Keratinocyte (primary cell): Measurements from ENCODE around the gene CLCNKB. TPM values are rescaled to one million over a fixed set of nuclear protein-coding genes. Genes with fewer than 3 reads are reported as not detected.
"Not testable (repeated sequence)": the region's sequence is repeated elsewhere in the genome, so short reads cannot be mapped to it uniquely, and the experiment has no call there.

Experiments used
- DNase-seq: peaks from one replicate; pipeline ENCODE4 v3.0.0-alpha.2; 2011; ENCODE audit warnings: low read depth, missing footprints, low spot score
- FAIRE-seq: peaks from 2 replicates; lab custom pipeline; 2011; peaks lifted over from hg19 to GRCh38; lab: Jason Lieb, UNC
- H2AFZ ChIP-seq: 2 replicates; pipeline ENCODE4 v1.6.0; 2012; ENCODE audit warnings: low read length, control low read depth, inconsistent platforms; ENCODE audit not compliant: control insufficient read depth
- H3K27ac ChIP-seq: 2 replicates; pipeline ENCODE4 v1.5.1; 2011; ENCODE audit warnings: low read length; ENCODE audit not compliant: control insufficient read depth, insufficient read depth
- H3K27me3 ChIP-seq: 3 replicates; pipeline ENCODE4 v1.6.0; 2011; ENCODE audit warnings: low read length; ENCODE audit not compliant: control insufficient read depth, insufficient read depth; ENCODE audit errors: extremely low read depth
- H3K36me3 ChIP-seq, 2 experiments: 2 replicates in 1 of 2; 3 replicates in 1 of 2; pipeline ENCODE4 v1.5.1; 2011; ENCODE audit warnings: low read length in 2 of 2, mild to moderate bottlenecking in 1 of 2; ENCODE audit not compliant: control insufficient read depth in 2 of 2, insufficient read depth in 2 of 2; ENCODE audit errors: extremely low read depth in 1 of 2
- H3K4me1 ChIP-seq: 3 replicates; pipeline ENCODE4 v1.5.1; 2011; ENCODE audit warnings: low read length; ENCODE audit not compliant: control insufficient read depth, insufficient read depth; ENCODE audit errors: extremely low read depth
- H3K4me2 ChIP-seq: 3 replicates; pipeline ENCODE4 v1.6.0; 2011; ENCODE audit warnings: low read depth, low read length; ENCODE audit not compliant: control insufficient read depth, insufficient read depth; ENCODE audit errors: extremely low read depth
- H3K4me3 ChIP-seq, 3 experiments: fragments of 200-600 bp in 1 of 3; sonication (generic) in 1 of 3; 2 replicates in 2 of 3; 3 replicates in 1 of 3; pipeline ENCODE4 v1.5.1; 2011 to 2016; ENCODE audit warnings: low read length in 3 of 3, mild to moderate bottlenecking in 3 of 3, control low read depth in 2 of 3, inconsistent platforms in 1 of 3, low read depth in 1 of 3, mixed read lengths in 1 of 3, mixed run types in 1 of 3, moderate library complexity in 1 of 3; ENCODE audit not compliant: control insufficient read depth in 2 of 3, insufficient read depth in 2 of 3; ENCODE audit errors: extremely low read depth in 1 of 3
- H3K79me2 ChIP-seq: 2 replicates; pipeline ENCODE4 v1.6.0; 2012; ENCODE audit warnings: low read length; ENCODE audit not compliant: control insufficient read depth, insufficient read depth
- H3K9ac ChIP-seq: 3 replicates; pipeline ENCODE4 v1.6.0; 2011; ENCODE audit warnings: low read length; ENCODE audit not compliant: control insufficient read depth, insufficient read depth; ENCODE audit errors: extremely low read depth
- H3K9me1 ChIP-seq: 3 replicates; pipeline ENCODE4 v1.6.0; 2011; ENCODE audit warnings: low read length; ENCODE audit not compliant: control insufficient read depth, insufficient read depth; ENCODE audit errors: extremely low read depth
- H3K9me3 ChIP-seq: 2 replicates; pipeline ENCODE4 v1.5.1; 2012; ENCODE audit warnings: low read depth, low read length; ENCODE audit not compliant: control insufficient read depth
- H4K20me1 ChIP-seq: 3 replicates; pipeline ENCODE4 v1.6.0; 2011; ENCODE audit warnings: low read length; ENCODE audit not compliant: control insufficient read depth, insufficient read depth; ENCODE audit errors: extremely low read depth
- EZH2 ChIP-seq: IDR thresholded peaks from one replicate; pipeline ENCODE4 v1.6.1; 2012; ENCODE audit warnings: inconsistent platforms, mild to moderate bottlenecking, low read length, moderate library complexity
- dilution Hi-C: fragments of 300-500 bp; cut with MboI; formaldehyde crosslinking; loops from one replicate; pipeline ENCODE4 v1.7.0; 2020; ENCODE audit warnings: low sequenced_read_pairs; ENCODE audit not compliant: extremely low pct_ligation_motif_present
- polyA plus RNA-seq, 5 experiments: library from polyadenylated mRNA; depleted of rRNA in 3 of 5; stranded (reverse) in 3 of 5; stranded (forward) in 1 of 5; unstranded in 1 of 5; fragments of >200 nt; gene quantifications; 1 replicate in 1 of 5; 2 replicates in 3 of 5; 3 replicates in 1 of 5; pipeline versions ENCODE4 v1.2.1 to v1.2.3, GENCODE V29; 2011 to 2012; ENCODE audit warnings: missing spikeins in 2 of 5, low read depth in 1 of 5, low replicate concordance in 1 of 5
- TF ChIP-seq, protein P1 (sequence below), 3 experiments: IDR thresholded peaks in 1 of 3; conservative IDR thresholded peaks in 1 of 3; optimal IDR thresholded peaks in 1 of 3; 2 replicates in 2 of 3; 3 replicates in 1 of 3; pipeline versions ENCODE3 to v1.5.1; 2011; ENCODE audit warnings: low read length in 3 of 3, mild to moderate bottlenecking in 3 of 3, moderate library complexity in 2 of 3, control low read depth in 1 of 3, inconsistent platforms in 1 of 3; ENCODE audit not compliant: insufficient read depth in 2 of 3; ENCODE audit errors: extremely low read depth in 1 of 3

Gene CLCNKB
- polyA plus RNA-seq, 1 donor (not counting 4 experiments of a cell fraction or from before 2014, with no cell fraction given) = not detected

GRCh38 chr1:16051039-16051438, 7.5 kb downstream of the CLCNKB start:
- no peaks in the 10 kb centered on the region for H3K9me3 ChIP-seq
- no peaks in the 10 kb centered on the region for H4K20me1 ChIP-seq
- H3K4me2 ChIP-seq = no peak overlapping the region
- no peak for DNase-seq
- peaks cover 2% of the 10 kb centered on the region for H3K4me1 ChIP-seq
- no peak overlapping the region for H3K4me3 ChIP-seq
- no peaks in the 10 kb centered on the region for H3K9me1 ChIP-seq
- no peak overlapping the region for H2AFZ ChIP-seq
- no peaks in the 10 kb centered on the region for H3K27me3 ChIP-seq
- H3K36me3 ChIP-seq = no peaks in the 10 kb centered on the region
- no peak overlapping the region for H3K27ac ChIP-seq
- no peak for TF ChIP-seq EZH2
- TF ChIP-seq, protein P1, sequence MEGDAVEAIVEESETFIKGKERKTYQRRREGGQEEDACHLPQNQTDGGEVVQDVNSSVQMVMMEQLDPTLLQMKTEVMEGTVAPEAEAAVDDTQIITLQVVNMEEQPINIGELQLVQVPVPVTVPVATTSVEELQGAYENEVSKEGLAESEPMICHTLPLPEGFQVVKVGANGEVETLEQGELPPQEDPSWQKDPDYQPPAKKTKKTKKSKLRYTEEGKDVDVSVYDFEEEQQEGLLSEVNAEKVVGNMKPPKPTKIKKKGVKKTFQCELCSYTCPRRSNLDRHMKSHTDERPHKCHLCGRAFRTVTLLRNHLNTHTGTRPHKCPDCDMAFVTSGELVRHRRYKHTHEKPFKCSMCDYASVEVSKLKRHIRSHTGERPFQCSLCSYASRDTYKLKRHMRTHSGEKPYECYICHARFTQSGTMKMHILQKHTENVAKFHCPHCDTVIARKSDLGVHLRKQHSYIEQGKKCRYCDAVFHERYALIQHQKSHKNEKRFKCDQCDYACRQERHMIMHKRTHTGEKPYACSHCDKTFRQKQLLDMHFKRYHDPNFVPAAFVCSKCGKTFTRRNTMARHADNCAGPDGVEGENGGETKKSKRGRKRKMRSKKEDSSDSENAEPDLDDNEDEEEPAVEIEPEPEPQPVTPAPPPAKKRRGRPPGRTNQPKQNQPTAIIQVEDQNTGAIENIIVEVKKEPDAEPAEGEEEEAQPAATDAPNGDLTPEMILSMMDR (optimal IDR thresholded peaks at IDR 0.05 in 1 of 3, IDR thresholded peaks at IDR 0.05 in 1 of 3, conservative IDR thresholded peaks at IDR 0.05 in 1 of 3; ENCODE audit: extremely low read depth in 1 of 3, insufficient read depth in 2 of 3, low read length in 3 of 3) = no peak
- FAIRE-seq = no peak
- dilution Hi-C loops = no loop called here
- H3K9ac ChIP-seq = no peak overlapping the region
- no peaks in the 10 kb centered on the region for H3K79me2 ChIP-seq

DNA sequence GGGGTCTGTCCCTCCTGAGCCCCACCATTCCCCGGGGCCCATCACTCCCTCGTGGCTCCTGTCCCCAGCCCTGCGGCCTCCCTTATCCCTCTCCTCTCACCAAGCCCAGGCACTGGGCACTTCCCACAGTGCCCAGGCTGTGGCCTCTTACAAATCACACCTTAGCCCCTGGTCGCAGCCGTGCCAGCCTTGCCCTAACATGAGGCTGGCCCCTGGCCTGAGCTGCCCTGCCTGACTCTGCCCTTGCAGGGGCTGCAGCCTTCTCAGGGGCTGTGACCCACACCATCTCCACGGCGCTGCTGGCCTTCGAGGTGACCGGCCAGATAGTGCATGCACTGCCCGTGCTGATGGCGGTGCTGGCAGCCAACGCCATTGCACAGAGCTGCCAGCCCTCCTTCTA, 8.4 kb downstream of the CLCNKB start:
- dilution Hi-C loops, H3K4me1 ChIP-seq, H3K4me3 ChIP-seq, H3K27ac ChIP-seq, H3K79me2 ChIP-seq, H3K9ac ChIP-seq, FAIRE-seq, H3K4me2 ChIP-seq, H3K9me3 ChIP-seq, H2AFZ ChIP-seq, H3K9me1 ChIP-seq, H3K36me3 ChIP-seq, H3K27me3 ChIP-seq, DNase-seq, H4K20me1 ChIP-seq: not testable (repeated sequence)

- no peak overlapping the region for H3K4me2 ChIP-seq
- H3K9ac ChIP-seq = no peak overlapping the region
- no peaks in the 10 kb centered on the region for H3K36me3 ChIP-seq
- H4K20me1 ChIP-seq = no peaks in the 10 kb centered on the region
- no peak for DNase-seq
- no peaks in the 10 kb centered on the region for H3K9me3 ChIP-seq
- FAIRE-seq = no peak
- no peaks in the 10 kb centered on the region for H3K4me1 ChIP-seq
- H3K79me2 ChIP-seq = no peaks in the 10 kb centered on the region
- H3K9me1 ChIP-seq = no peaks in the 10 kb centered on the region
- dilution Hi-C loops = no loop called here
- H3K27me3 ChIP-seq = no peaks in the 10 kb centered on the region
- H3K27ac ChIP-seq = no peak overlapping the region
- TF ChIP-seq, protein P1 (optimal IDR thresholded peaks at IDR 0.05 in 1 of 3, IDR thresholded peaks at IDR 0.05 in 1 of 3, conservative IDR thresholded peaks at IDR 0.05 in 1 of 3; ENCODE audit: extremely low read depth in 1 of 3, insufficient read depth in 2 of 3, low read length in 3 of 3) = no peak
- no peak for TF ChIP-seq EZH2
- H2AFZ ChIP-seq = no peak overlapping the region
- no peak overlapping the region for H3K4me3 ChIP-seq
Measured at GRCh38 chr1:16053781-16054502, 10.4 kb downstream of the CLCNKB start.
